ENCODE data around the gene TMEM259.

DNA sequence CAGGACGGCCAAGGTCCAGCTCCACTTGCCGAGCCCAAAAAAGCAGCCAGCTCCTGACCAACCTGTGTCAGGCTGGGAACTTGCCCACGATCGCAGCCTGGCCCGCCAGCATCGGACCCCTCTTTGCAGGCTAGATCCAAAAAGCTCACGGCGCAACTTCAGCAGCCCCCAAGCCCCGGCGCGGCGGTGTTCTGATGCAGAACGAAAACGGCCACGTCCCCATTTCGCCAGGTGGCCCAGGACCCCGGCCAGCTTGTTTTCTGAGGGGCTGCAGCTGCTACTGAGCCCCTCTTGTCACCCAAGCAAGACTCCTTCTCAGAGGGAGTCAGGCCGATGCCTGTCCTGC, 1.3 kb downstream of the TMEM259 start:
- TF ChIP-seq, protein P1, sequence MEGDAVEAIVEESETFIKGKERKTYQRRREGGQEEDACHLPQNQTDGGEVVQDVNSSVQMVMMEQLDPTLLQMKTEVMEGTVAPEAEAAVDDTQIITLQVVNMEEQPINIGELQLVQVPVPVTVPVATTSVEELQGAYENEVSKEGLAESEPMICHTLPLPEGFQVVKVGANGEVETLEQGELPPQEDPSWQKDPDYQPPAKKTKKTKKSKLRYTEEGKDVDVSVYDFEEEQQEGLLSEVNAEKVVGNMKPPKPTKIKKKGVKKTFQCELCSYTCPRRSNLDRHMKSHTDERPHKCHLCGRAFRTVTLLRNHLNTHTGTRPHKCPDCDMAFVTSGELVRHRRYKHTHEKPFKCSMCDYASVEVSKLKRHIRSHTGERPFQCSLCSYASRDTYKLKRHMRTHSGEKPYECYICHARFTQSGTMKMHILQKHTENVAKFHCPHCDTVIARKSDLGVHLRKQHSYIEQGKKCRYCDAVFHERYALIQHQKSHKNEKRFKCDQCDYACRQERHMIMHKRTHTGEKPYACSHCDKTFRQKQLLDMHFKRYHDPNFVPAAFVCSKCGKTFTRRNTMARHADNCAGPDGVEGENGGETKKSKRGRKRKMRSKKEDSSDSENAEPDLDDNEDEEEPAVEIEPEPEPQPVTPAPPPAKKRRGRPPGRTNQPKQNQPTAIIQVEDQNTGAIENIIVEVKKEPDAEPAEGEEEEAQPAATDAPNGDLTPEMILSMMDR (IDR thresholded peaks at IDR 0.05), result no peak
- TF ChIP-seq POLR2A (IDR thresholded peaks at IDR 0.05), result no peak
